ENCODE data around the gene PAK1.

GRCh38 chr11:77450227-77450626, 23.7 kb downstream of the PAK1 start:
- TF ChIP-seq CTCF (conservative IDR thresholded peaks at IDR 0.05; ENCODE audit: low read depth, low read length) (no peak), POLR2A (IDR thresholded peaks at IDR 0.05; ENCODE audit: low read depth, low read length) (no peak), MAZ (IDR thresholded peaks at IDR 0.05; ENCODE audit: borderline replicate concordance, low read depth, low read length) (no peak), CHD1 (IDR thresholded peaks at IDR 0.05; ENCODE audit: low read depth, low read length) (no peak), RAD21 (IDR thresholded peaks at IDR 0.05; ENCODE audit: low read length) (no peak), RFX5 (IDR thresholded peaks at IDR 0.05; ENCODE audit: low read depth, low read length) (no peak), SMC3 (IDR thresholded peaks at IDR 0.05; ENCODE audit: low read depth, low read length) (no peak), ELK1 (IDR thresholded peaks at IDR 0.05; ENCODE audit: borderline replicate concordance, low read depth, low read length) (no peak)

Data from IMR-90 (cell line).